Measurements from ENCODE around the gene NAGLU.

GRCh38 chr17:42584880-42585279 lies 48.8 kb downstream of the NAGLU start:
- TF ChIP-seq CTCF (IDR thresholded peaks at IDR 0.05) (no peak), ZFX (IDR thresholded peaks at IDR 0.05; ENCODE audit: borderline replicate concordance) (no peak)
